Body of pancreas (tissue), 4 donors: ENCODE data around the gene PDLIM7.

Experiments used
- CTCF ChIP-seq, 7 experiments: fragments of 450-650 bp in 4 of 7; fragments of 200-600 bp in 3 of 7; sonication (generic) in 3 of 7; IDR thresholded peaks; one replicate each; pipeline ENCODE4 v1.5.1; 2016 to 2019; ENCODE audit warnings: antibody characterized with exemption in 7 of 7
- POLR2A ChIP-seq, 3 donors: fragments of 450-650 bp; IDR thresholded peaks; one replicate each; pipeline ENCODE4 v1.6.1; 2016; ENCODE audit warnings: antibody characterized with exemption in 3 of 3, mild to moderate bottlenecking in 2 of 3

GRCh38 chr5:177487975-177488374 lies 9.4 kb downstream of the PDLIM7 start:
- no peak for TF ChIP-seq CTCF (IDR thresholded peaks at IDR 0.05)
- no peak for TF ChIP-seq POLR2A (IDR thresholded peaks at IDR 0.05)
